ENCODE data around the gene ANKRD33B.
A peak's percentile ranks its signal among the peaks of the same experiment; 100 is the strongest.
"Not testable (repeated sequence)": the region's sequence is repeated elsewhere in the genome, so short reads cannot be mapped to it uniquely, and the experiment has no call there.

Gene ANKRD33B

GRCh38 chr5:10563945-10564837 lies at the start of gene ANKRD33B:
ANKRD33B (plus strand) TSS chr5:10564070; CDS start chr5:10564468, 398 bp downstream.
- peaks cover 83% of the 10 kb centered on the region for H3K27me3 ChIP-seq (ENCODE audit: control insufficient read depth, insufficient read depth, low read length)
- H3K36me3 ChIP-seq (ENCODE audit: control insufficient read depth, insufficient read depth, low read length), result no peaks in the 10 kb centered on the region
- peaks cover 29% of the 10 kb centered on the region for H3K4me1 ChIP-seq (ENCODE audit: control insufficient read depth, insufficient read depth, low read length)
- H3K4me3 ChIP-seq (ENCODE audit: low read depth, low read length), result peak within 1 kb of the TSS; percentile 78
- H3K27ac ChIP-seq (ENCODE audit: low read depth, low read length), result peak within 1 kb of the TSS; percentile 81
- H3K9ac ChIP-seq (ENCODE audit: low read depth, low read length), result peak within 1 kb of the TSS; percentile 41; the same call in 1 of the 2 replicates
- no peaks in the 10 kb centered on the region for H3K9me3 ChIP-seq (ENCODE audit: control insufficient read depth, insufficient read depth, low read length)

GRCh38 chr5:10514572-10514971 lies 49.3 kb upstream of the ANKRD33B start:
- H3K4me3 ChIP-seq (ENCODE audit: low read depth, low read length); H3K36me3 ChIP-seq (ENCODE audit: control insufficient read depth, insufficient read depth, low read length); H3K27ac ChIP-seq (ENCODE audit: low read depth, low read length); H3K9ac ChIP-seq (ENCODE audit: low read depth, low read length); H3K9me3 ChIP-seq (ENCODE audit: control insufficient read depth, insufficient read depth, low read length); H3K27me3 ChIP-seq (ENCODE audit: control insufficient read depth, insufficient read depth, low read length): not testable (repeated sequence)
- peaks cover 10% of the 10 kb centered on the region for H3K4me1 ChIP-seq (ENCODE audit: control insufficient read depth, insufficient read depth, low read length)

GRCh38 chr5:10515492-10515891 lies 48.4 kb upstream of the ANKRD33B start:
- H3K4me3 ChIP-seq (ENCODE audit: low read depth, low read length), result no peak overlapping the region
- no peaks in the 10 kb centered on the region for H3K9me3 ChIP-seq (ENCODE audit: control insufficient read depth, insufficient read depth, low read length)
- no peak overlapping the region for H3K27ac ChIP-seq (ENCODE audit: low read depth, low read length)
- H3K4me1 ChIP-seq (ENCODE audit: control insufficient read depth, insufficient read depth, low read length), result peaks cover 10% of the 10 kb centered on the region
- H3K27me3 ChIP-seq (ENCODE audit: control insufficient read depth, insufficient read depth, low read length), result no peaks in the 10 kb centered on the region
- H3K9ac ChIP-seq (ENCODE audit: low read depth, low read length), result no peak overlapping the region
- no peaks in the 10 kb centered on the region for H3K36me3 ChIP-seq (ENCODE audit: control insufficient read depth, insufficient read depth, low read length)

- Histone ChIP-seq H3K27ac (ENCODE audit: low read depth, low read length) (no peak overlapping the region), H3K36me3 (ENCODE audit: control insufficient read depth, insufficient read depth, low read length) (no peaks in the 10 kb centered on the region)
Measured at GRCh38 chr5:10518347-10518746, 45.5 kb upstream of the ANKRD33B start.

GRCh38 chr5:10519729-10520128 lies 44.1 kb upstream of the ANKRD33B start:
- 0 out of 2 replicates have a peak, but pooled peaks cover 5% of the 10 kb centered on the region for H3K4me1 ChIP-seq (ENCODE audit: control insufficient read depth, insufficient read depth, low read length)
- no peak overlapping the region for H3K27ac ChIP-seq (ENCODE audit: low read depth, low read length)

More at GRCh38 chr5:10518347-10518746, 45.5 kb upstream of the ANKRD33B start:
- H3K9me3 ChIP-seq (ENCODE audit: control insufficient read depth, insufficient read depth, low read length), result no peaks in the 10 kb centered on the region
- no peak overlapping the region for H3K4me3 ChIP-seq (ENCODE audit: low read depth, low read length)
- peaks cover 9% of the 10 kb centered on the region for H3K4me1 ChIP-seq (ENCODE audit: control insufficient read depth, insufficient read depth, low read length)
- H3K9ac ChIP-seq (ENCODE audit: low read depth, low read length), result no peak overlapping the region
- H3K27me3 ChIP-seq (ENCODE audit: control insufficient read depth, insufficient read depth, low read length), result no peaks in the 10 kb centered on the region

GRCh38 chr5:10520706-10521105 lies 43.2 kb upstream of the ANKRD33B start:
- Histone ChIP-seq H3K27me3 (ENCODE audit: control insufficient read depth, insufficient read depth, low read length) (no peaks in the 10 kb centered on the region), H3K4me3 (ENCODE audit: low read depth, low read length) (no peak overlapping the region), H3K27ac (ENCODE audit: low read depth, low read length) (no peak overlapping the region), H3K4me1 (ENCODE audit: control insufficient read depth, insufficient read depth, low read length) (0 out of 2 replicates have a peak, but pooled peaks cover 10% of the 10 kb centered on the region), H3K36me3 (ENCODE audit: control insufficient read depth, insufficient read depth, low read length) (no peaks in the 10 kb centered on the region), H3K9me3 (ENCODE audit: control insufficient read depth, insufficient read depth, low read length) (peaks cover 3% of the 10 kb centered on the region; the same call in 1 of the 2 replicates), H3K9ac (ENCODE audit: low read depth, low read length) (no peak overlapping the region)

More at GRCh38 chr5:10519729-10520128, 44.1 kb upstream of the ANKRD33B start:
- Histone ChIP-seq H3K27me3 (ENCODE audit: control insufficient read depth, insufficient read depth, low read length) (no peaks in the 10 kb centered on the region), H3K36me3 (ENCODE audit: control insufficient read depth, insufficient read depth, low read length) (no peaks in the 10 kb centered on the region), H3K9ac (ENCODE audit: low read depth, low read length) (no peak overlapping the region), H3K9me3 (ENCODE audit: control insufficient read depth, insufficient read depth, low read length) (peaks cover 3% of the 10 kb centered on the region; the same call in 1 of the 2 replicates), H3K4me3 (ENCODE audit: low read depth, low read length) (no peak overlapping the region)

GRCh38 chr5:10521466-10522223 lies 42.2 kb upstream of the ANKRD33B start:
- peaks cover 3% of the 10 kb centered on the region; the same call in 1 of the 2 replicates for H3K9me3 ChIP-seq (ENCODE audit: control insufficient read depth, insufficient read depth, low read length)
- H3K36me3 ChIP-seq (ENCODE audit: control insufficient read depth, insufficient read depth, low read length), result no peaks in the 10 kb centered on the region
- H3K9ac ChIP-seq (ENCODE audit: low read depth, low read length), result no peak overlapping the region
- H3K27me3 ChIP-seq (ENCODE audit: control insufficient read depth, insufficient read depth, low read length), result no peaks in the 10 kb centered on the region
- H3K27ac ChIP-seq (ENCODE audit: low read depth, low read length), result no peak overlapping the region
- 0 out of 2 replicates have a peak, but pooled peaks cover 10% of the 10 kb centered on the region for H3K4me1 ChIP-seq (ENCODE audit: control insufficient read depth, insufficient read depth, low read length)
- H3K4me3 ChIP-seq (ENCODE audit: low read depth, low read length), result no peak overlapping the region

GRCh38 chr5:10522224-10522611 lies 41.7 kb upstream of the ANKRD33B start:
- no peak overlapping the region for H3K27ac ChIP-seq (ENCODE audit: low read depth, low read length)
- 0 out of 2 replicates have a peak, but pooled peaks cover 10% of the 10 kb centered on the region for H3K4me1 ChIP-seq (ENCODE audit: control insufficient read depth, insufficient read depth, low read length)

GRCh38 chr5:10524376-10525123 lies 39.3 kb upstream of the ANKRD33B start:
- Histone ChIP-seq H3K27me3 (ENCODE audit: control insufficient read depth, insufficient read depth, low read length) (no peaks in the 10 kb centered on the region), H3K27ac (ENCODE audit: low read depth, low read length) (no peak overlapping the region), H3K4me3 (ENCODE audit: low read depth, low read length) (no peak overlapping the region), H3K9me3 (ENCODE audit: control insufficient read depth, insufficient read depth, low read length) (peaks cover 3% of the 10 kb centered on the region; the same call in 1 of the 2 replicates), H3K36me3 (ENCODE audit: control insufficient read depth, insufficient read depth, low read length) (no peaks in the 10 kb centered on the region), H3K9ac (ENCODE audit: low read depth, low read length) (no peak overlapping the region), H3K4me1 (ENCODE audit: control insufficient read depth, insufficient read depth, low read length) (0 out of 2 replicates have a peak, but pooled peaks cover 10% of the 10 kb centered on the region)

More at GRCh38 chr5:10522224-10522611, 41.7 kb upstream of the ANKRD33B start:
- Histone ChIP-seq H3K9ac (ENCODE audit: low read depth, low read length) (no peak overlapping the region), H3K9me3 (ENCODE audit: control insufficient read depth, insufficient read depth, low read length) (peaks cover 3% of the 10 kb centered on the region; the same call in 1 of the 2 replicates), H3K36me3 (ENCODE audit: control insufficient read depth, insufficient read depth, low read length) (no peaks in the 10 kb centered on the region), H3K27me3 (ENCODE audit: control insufficient read depth, insufficient read depth, low read length) (no peaks in the 10 kb centered on the region), H3K4me3 (ENCODE audit: low read depth, low read length) (no peak overlapping the region)

GRCh38 chr5:10525124-10525495 lies 38.8 kb upstream of the ANKRD33B start:
- Histone ChIP-seq H3K9me3 (ENCODE audit: control insufficient read depth, insufficient read depth, low read length) (peaks cover 3% of the 10 kb centered on the region; the same call in 1 of the 2 replicates), H3K9ac (ENCODE audit: low read depth, low read length) (no peak overlapping the region), H3K4me1 (ENCODE audit: control insufficient read depth, insufficient read depth, low read length) (0 out of 2 replicates have a peak, but pooled peaks cover 10% of the 10 kb centered on the region), H3K27me3 (ENCODE audit: control insufficient read depth, insufficient read depth, low read length) (no peaks in the 10 kb centered on the region), H3K36me3 (ENCODE audit: control insufficient read depth, insufficient read depth, low read length) (no peaks in the 10 kb centered on the region), H3K4me3 (ENCODE audit: low read depth, low read length) (no peak overlapping the region), H3K27ac (ENCODE audit: low read depth, low read length) (no peak overlapping the region)

Measured in HUES48 (cell line).